Stimulated activated CD8-positive, alpha-beta memory T cell treated with anti-CD3 and anti-CD28 coated beads, Interleukin-7, amount 100 ng/mL, for 4 hours (primary cell): ENCODE results near the gene YEATS2.

Experiments
- DNase-seq, 2 donors: peaks; one replicate each; pipeline ENCODE4 v3.0.0-alpha.2; 2020; ENCODE audit warnings: low read depth in 2 of 2

The YEATS2 gene

GRCh38 chr3:183837390-183837789 lies 139.8 kb downstream of the YEATS2 start:
- no peak for DNase-seq

GRCh38 chr3:183837894-183838293 lies 140.3 kb downstream of the YEATS2 start:
- DNase-seq, result no peak

GRCh38 chr3:183839751-183840150 lies 142.2 kb downstream of the YEATS2 start:
- no peak for DNase-seq

- no peak for DNase-seq
Measured at GRCh38 chr3:183844606-183845005, 147.0 kb downstream of the YEATS2 start.

- no peak for DNase-seq
Measured at GRCh38 chr3:183845090-183845489, 147.5 kb downstream of the YEATS2 start.

- no peak for DNase-seq
Measured at GRCh38 chr3:183845608-183846288, 148.2 kb downstream of the YEATS2 start.

- no peak for DNase-seq
Measured at GRCh38 chr3:183854318-183855035, 156.9 kb downstream of the YEATS2 start.

- no peak for DNase-seq
Measured at GRCh38 chr3:183857863-183858262, 160.3 kb downstream of the YEATS2 start.
